NCI-H1105 treated with DMSO at 0.1 percent for 48 hours (cell line): ENCODE results near the gene KLHL12.
A peak's percentile ranks its signal among the peaks of the same experiment; 100 is the strongest.

Experiments used
- DNase-seq: peaks from one replicate; lab custom pipeline; 2025; lab: John Stamatoyannopoulos, UW

Gene KLHL12

DNA sequence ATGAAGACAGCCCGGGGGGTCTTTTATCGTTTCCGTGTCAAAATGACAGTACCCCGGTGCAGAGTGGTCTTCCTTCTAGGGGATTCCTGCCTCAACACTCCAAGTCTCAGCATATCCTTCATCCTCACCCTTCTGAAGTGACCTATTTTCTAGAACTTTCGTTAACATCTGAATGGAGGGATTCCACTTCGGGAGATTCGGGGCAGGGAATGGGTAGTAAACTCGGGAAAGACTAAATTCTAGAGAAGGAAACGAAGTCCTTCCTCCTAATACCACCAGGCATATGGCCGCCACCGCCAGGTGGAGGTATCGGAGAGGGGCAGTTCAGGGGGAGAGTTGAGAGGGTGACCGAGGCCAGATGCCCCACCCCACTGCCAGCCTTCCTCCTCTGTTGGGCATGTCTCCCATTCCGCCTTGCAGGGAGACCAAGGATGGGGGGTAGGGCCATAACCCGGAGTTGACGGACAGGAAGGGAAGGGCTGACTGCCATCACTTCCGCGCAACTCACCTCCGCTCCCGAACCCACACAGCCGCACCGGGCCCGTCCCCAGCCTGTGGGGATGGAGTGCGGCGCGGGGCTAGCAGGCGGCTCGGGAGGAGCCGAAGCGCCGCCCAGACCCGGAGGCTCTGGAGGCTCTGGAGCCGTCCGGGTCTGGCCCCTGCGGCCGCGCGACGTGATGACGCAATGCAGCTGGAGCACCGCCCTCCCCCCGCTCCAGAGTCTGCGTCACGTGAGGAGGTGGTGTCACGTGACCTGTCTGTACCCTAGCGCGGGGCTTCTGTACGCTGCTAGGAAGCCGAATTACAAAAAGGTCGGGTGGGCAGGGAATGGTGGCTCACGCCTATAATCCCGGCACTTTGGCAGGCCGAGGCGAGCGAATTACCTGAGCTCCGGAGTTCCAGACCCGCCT lies at the start of gene KLHL12:
Gene KLHL12, minus strand, starts transcription at position 654 of the 911 bp plus-strand sequence. CDS start 2,072 bp downstream, outside the sequence.
- peak; percentile 95 for DNase-seq

- no peak for DNase-seq
Measured at GRCh38 chr1:202976633-202977032, 49.6 kb upstream of the KLHL12 start.

DNA sequence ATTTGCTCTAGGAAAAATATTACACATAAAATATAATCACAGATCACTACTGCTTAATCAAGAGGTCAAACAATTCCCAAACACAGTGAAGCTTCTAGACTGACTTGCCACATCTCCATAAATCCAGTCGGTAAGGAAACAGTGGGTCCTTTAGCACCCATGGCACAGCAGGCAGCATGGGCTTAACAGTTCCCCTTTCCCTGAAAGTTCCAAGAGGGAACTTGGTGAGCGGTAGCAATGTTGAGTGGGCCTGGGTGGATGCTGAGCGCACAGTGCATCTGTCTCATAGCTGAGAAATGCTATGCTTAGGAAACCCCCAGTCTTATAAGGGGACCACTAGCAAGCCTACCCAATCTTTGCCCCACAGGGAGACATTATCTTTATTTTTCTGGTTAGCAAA lies 47.8 kb upstream of the KLHL12 start:
- no peak for DNase-seq

DNA sequence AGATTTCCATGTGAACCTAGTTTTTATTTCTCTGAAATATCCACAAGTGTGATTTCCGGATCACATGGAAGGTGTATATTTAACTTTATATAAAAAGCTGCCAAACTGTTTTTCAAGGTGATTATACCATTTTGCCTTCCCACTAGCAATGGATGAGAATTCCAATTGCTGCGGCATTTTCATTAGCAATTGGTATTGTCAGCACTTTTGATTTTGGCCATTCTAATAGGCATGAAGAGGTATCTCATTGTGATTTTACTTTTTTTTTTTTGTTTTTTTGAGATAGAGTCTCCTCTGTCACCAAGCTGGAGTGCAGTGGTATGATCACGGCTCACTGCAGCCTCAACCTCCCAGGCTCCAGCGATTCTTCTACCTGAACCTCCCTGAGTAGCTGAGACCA lies 45.0 kb upstream of the KLHL12 start:
- no peak for DNase-seq

DNA sequence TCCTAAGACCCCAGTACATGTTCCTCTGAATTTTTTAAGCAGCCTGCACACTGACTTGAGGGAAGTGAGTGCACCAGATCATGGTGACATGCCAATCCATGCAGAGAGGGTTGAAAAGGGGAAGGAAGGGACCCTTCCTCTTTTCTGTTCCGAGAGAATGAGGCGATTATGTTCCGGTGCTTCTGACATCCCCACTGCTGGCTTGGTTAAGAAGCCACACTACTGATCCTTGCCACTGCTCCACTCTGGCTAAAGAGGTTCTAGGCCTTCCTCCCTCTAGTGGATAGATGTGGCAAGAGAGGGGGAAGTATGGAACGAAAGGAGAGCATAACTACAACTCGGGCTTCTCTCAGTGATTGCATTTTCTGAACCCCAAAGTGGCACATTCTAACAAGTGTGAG lies 41.9 kb upstream of the KLHL12 start:
- no peak for DNase-seq

- DNase-seq, result no peak
Measured at GRCh38 chr1:202968351-202968750, 41.3 kb upstream of the KLHL12 start.

DNA sequence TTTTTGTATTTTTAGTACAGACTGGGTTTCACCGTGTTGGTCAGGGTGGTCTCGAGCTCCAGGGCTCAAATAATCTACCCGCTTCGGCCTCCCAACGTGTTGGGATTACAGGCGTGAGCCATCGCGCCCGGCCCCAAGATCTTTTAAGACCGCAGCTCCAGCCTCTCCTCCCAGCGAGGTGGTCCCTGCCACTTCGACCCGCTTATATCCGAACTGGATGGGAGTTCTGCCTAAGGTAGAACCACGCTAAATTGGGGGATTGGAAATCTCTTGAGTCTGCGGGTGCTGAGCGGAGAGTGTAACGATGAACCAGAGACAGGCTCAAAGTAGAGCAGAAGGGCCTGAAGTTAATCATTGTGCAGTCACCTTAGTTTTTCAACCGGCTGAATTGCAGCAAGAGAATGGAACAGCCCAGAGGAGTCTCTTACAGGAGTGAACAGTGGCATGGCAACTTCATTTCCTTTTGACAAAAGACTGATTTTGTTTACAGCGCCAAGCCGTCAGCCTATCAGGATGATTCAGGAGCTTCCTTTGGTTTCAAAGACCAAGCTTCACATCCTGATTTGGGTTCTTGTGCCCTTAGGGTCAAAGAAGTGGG lies 40.7 kb upstream of the KLHL12 start:
- peak; percentile 59 for DNase-seq

DNA sequence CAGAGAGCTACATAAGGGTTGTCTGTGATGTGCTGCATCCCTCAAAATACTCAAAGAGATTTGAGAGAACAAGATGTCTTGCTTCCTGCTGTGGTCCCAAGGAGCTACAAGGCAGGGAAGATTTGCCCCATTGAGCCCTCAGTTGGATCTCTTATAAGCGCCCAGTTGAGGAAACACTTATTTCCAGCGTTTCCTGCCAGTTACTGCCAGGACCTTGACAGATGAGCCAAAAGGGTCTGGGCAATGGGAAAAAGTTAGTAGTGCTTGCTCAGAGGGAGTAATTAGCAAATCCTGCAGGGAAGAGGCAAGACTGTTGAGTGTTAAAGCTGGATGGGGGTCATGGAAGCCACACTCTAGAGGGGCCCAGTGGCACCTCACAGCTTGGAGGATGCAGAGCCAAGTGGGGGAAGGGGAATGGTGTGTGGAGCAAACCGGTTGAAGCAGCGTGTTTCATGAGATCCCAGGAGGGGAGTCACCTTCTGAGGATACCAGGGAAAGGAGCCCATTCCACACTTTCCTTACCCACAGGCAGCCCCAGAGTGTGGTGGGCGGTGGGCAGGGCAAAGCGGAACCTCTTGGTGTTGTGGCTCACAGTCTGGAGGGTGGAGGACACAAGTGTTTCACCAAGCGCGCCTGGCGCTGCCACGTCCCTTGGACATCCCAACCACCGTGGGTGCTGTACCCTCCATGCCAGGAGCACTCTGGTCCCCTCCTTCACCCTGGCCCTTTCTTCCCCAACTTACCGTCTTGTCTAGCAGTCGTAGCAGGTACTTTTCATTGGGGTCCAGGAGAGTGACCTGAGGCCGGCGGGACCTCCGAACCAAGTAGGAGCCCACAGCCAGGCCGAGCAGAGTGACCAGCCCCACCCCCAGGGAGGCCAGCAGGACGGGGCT lies 39.2 kb upstream of the KLHL12 start:
- no peak for DNase-seq

- DNase-seq, result no peak
Measured at GRCh38 chr1:202965422-202965821, 38.4 kb upstream of the KLHL12 start.

DNA sequence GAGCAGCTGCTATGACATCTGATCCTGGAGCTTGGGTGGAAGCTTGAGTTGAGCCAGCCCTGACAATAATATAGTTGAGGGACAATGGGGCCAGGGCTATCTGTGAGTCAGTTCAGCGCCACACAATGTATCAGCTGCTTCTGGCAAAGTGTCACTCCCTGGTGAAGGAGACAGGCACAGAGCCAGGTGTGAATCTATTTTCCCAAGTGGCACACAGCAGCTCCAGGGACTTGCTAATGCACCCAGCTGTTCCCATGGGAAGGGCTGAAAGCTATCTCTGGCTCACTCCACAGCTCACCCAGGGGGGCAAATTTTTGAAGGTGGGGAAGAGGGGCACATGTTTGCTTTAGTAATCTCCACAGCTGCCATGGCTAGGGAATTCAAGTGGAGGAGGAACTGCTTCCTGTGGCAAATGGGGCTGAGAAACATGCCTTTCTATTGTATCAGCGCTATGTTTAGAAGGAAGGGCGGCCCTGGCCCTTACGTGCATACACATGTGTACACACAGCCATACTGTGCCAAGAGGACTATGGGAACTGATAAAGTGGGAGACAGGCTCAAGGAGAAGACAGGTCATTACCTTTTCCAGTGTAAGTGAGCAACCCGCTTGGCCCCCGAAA lies 37.9 kb upstream of the KLHL12 start:
- DNase-seq, result peak; percentile 98

DNA sequence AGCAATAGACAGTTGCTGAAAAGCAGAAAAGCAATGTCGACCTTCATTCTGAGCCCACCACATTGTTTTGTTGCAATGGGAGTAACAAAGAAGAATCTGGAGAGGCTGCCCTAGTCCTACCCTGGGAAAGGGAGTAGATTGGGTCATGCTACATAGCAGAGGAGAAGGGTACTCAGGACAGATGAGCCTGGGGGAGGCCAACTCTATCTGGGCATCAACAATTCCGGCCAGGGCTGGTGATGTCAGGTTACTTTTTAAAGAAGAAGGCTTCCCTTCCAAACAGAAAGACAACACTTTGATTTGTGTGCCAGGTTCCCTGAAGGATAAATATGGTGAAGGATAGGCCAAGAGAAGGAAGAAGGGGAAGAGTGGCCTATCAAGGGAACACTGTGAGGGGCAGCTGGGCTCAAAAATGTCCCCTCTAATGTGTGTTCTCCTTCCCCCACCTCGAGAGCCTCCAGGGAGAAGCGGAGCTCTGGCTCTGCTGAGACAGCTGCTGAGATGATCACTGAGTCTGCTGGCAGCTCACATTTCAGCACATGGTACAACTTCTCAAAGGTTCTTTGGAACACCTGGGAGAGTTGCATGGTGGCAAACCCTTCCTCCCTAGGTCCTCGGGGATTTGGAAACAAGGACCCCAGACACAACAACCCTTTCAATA lies 34.3 kb upstream of the KLHL12 start:
- DNase-seq, result no peak

DNA sequence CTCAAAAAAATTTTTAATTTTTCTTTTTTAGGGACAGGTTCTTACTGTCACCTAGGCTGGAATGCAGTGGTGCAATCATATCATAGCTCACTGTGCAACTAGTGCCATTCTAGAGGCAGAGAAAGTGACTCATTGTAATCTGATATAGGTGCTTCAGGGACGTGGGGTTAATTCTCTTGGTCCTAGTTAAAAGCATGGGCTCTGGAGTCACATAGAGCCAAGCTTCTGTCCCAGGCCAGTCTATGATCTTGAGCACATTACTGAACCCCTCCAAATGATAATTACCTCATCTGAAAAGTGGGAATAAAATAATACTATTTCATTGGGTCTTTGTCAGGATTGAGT lies 32.2 kb upstream of the KLHL12 start:
- no peak for DNase-seq

- no peak for DNase-seq
Measured at GRCh38 chr1:202958544-202959275, 31.7 kb upstream of the KLHL12 start.

DNA sequence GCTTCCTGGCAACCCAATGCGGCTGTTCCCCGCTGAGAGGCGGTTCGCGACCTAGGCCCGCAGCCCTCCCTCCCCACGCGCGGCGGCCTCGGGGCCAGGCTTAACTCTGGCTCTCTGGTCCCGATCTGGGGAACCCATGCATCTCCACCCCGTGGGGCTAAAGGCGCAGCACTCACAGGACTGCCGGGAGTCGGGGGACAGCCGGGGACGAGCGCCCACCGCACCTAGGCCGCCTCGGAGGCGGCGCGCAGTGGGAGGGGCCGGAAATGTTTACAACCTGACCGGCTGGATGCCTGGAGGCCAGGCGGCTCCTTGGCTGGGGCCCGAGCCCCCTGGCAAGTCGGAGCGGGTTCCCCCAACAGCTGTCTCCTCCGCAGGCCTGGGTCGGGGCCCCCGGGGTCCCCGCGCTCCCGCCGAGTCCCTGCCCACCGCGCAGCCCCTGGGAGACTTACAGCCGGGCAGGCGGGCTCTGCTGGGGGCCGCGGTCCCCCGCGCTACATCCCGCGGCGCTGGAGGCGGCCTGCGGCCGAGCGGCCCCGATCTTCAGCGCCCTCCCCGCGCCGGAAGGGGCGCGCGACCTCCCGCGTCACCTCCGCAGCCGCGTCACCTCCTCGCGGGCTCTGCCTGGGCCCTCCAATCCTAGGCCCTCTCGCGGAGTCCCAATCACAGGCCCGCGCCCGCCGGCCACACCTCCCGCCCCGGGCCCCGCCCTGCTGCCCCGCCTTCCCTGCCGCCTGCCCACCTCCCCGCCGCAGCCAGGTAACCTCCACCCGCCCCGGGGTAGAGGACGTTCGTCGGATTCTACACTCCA lies 30.9 kb upstream of the KLHL12 start, which contains the start of gene ADIPOR1:
Gene ADIPOR1, minus strand, starts transcription at position 580 of the 811 bp plus-strand sequence. CDS start 7,242 bp downstream, outside the sequence.
- peak; percentile 86 for DNase-seq

DNA sequence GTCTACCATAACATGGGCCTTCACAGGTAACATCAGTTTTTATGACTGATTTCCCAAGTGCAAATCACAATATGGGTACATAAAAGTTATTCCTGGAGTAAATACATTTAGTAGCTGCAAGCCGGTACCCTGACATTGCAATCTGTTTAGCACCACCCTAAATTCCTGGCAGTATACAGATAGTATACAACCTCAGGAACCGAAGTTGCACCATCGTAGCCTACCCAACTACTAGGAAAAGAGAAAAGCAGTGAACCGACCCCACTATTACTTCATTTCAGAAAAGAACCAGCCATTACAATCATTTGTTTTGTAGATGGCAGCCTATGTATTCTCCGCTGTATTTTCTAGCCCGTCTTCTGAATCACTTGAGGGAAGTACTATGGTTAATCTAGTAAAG lies 29.9 kb upstream of the KLHL12 start:
- DNase-seq, result no peak

DNA sequence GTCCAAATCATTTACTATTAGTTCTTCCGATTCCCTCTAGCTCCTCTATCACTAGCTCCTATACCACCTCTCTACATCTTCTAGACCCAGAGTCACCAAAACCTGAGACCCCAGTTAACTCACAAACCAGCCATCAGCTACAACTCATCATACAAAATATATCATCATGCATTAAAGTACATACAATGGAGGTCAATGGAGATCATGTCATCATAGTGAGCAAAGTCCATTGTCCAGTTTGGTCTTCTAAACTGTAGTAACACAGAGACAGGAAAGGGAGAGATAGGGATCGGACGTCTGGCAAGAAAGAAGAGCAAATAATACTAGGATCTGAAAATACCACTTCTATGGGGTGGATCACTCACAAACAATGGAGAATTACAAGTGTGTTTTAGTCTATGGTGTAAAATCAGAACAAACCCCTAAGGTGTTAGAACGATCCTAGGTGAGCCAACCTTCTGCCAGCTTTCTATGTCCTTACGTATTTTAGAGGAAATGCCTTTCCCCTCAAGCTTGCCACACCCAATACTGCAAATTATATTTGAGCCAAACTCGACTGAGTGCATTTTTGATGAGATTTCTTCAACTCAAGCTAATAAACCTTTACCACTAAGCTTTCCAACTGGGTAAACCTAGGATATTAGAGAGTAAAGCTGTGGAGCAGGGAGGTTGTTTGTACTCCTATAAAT lies 27.2 kb upstream of the KLHL12 start:
- no peak for DNase-seq

- DNase-seq, result no peak
Measured at GRCh38 chr1:202953392-202953791, 26.4 kb upstream of the KLHL12 start.

- DNase-seq, result no peak
Measured at GRCh38 chr1:202952818-202953217, 25.8 kb upstream of the KLHL12 start.

DNA sequence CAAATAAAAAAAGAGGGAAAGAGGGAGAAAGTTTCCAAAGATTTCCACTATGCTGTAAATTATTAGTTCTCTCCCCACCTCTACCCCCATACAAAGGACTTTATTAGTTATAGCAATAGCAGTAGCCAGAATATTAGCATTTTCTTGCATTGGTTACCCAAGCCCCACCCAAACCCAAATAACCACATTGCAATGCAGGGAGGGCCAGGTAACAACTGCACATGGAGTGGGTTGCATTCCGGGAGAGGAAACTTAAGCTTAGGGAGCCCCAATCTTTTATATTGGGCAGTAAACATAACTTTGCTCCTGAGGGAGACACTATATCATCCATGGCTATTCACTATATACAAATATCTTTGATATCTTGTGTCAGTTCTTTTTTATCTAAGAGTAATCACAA lies 25.1 kb upstream of the KLHL12 start:
- no peak for DNase-seq
